Measurements from ENCODE around the gene COL28A1.

DNA sequence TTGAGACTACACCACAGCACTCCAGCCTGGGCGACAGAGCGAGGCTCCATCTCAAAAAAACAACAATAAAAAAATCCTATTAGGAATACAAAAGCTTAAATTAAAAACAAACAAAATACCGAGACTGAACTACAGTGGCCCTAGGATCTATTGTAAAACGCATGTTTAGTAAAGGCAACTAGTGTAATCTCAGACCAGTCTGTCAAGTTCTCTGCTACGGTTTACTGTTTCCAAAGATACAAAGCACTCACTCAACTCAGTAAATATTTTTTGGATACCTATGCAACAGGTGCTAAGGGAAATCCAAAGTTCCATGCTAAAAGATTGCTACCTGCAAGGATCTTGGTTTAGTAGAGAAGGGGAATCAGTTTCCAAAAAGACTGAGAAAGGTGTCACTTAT, 27.6 kb upstream of the COL28A1 start:
- TF ChIP-seq, protein P1, sequence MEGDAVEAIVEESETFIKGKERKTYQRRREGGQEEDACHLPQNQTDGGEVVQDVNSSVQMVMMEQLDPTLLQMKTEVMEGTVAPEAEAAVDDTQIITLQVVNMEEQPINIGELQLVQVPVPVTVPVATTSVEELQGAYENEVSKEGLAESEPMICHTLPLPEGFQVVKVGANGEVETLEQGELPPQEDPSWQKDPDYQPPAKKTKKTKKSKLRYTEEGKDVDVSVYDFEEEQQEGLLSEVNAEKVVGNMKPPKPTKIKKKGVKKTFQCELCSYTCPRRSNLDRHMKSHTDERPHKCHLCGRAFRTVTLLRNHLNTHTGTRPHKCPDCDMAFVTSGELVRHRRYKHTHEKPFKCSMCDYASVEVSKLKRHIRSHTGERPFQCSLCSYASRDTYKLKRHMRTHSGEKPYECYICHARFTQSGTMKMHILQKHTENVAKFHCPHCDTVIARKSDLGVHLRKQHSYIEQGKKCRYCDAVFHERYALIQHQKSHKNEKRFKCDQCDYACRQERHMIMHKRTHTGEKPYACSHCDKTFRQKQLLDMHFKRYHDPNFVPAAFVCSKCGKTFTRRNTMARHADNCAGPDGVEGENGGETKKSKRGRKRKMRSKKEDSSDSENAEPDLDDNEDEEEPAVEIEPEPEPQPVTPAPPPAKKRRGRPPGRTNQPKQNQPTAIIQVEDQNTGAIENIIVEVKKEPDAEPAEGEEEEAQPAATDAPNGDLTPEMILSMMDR (conservative IDR thresholded peaks at IDR 0.05; ENCODE audit: low read length) = no peak
- no peak for TF ChIP-seq EZH2phosphoT487 (IDR thresholded peaks at IDR 0.05; ENCODE audit: borderline replicate concordance)
